Neural progenitor cell (in vitro differentiated cells): ENCODE measurements around the gene ZG16. TPM values are rescaled to one million over a fixed set of nuclear protein-coding genes. Genes with fewer than 3 reads are reported as not detected.
"Not testable (repeated sequence)": the region's sequence is repeated elsewhere in the genome, so short reads cannot be mapped to it uniquely, and the experiment has no call there.

ENCODE experiments used
- DNase-seq: peaks from one replicate; pipeline ENCODE4 v3.0.0-alpha.2; 2016; ENCODE audit warnings: low spot score
- H2AFZ ChIP-seq: fragments of 200-600 bp; sonication (generic); replicated peaks from 2 replicates; pipeline ENCODE4 v1.6.1; 2016; ENCODE audit warnings: antibody characterized with exemption
- H3F3A ChIP-seq: fragments of 200-600 bp; sonication (generic); 2 replicates; pipeline ENCODE4 v1.6.1; 2016; ENCODE audit warnings: antibody characterized with exemption, low read depth
- H3K27ac ChIP-seq: fragments of 200-600 bp; sonication (generic); 2 replicates; pipeline ENCODE4 v1.5.1; 2016; ENCODE audit warnings: mild to moderate bottlenecking
- H3K27me3 ChIP-seq: fragments of 200-600 bp; sonication (generic); 2 replicates; pipeline ENCODE4 v1.6.1; 2016; ENCODE audit warnings: mild to moderate bottlenecking, moderate library complexity
- H3K36me3 ChIP-seq: fragments of 200-600 bp; sonication (generic); 2 replicates; pipeline ENCODE4 v1.5.1; 2016
- H3K4me1 ChIP-seq: fragments of 200-600 bp; sonication (generic); 2 replicates; pipeline ENCODE4 v1.6.1; 2016; ENCODE audit warnings: mixed run types
- H3K4me2 ChIP-seq: fragments of 200-600 bp; sonication (generic); 2 replicates; pipeline ENCODE4 v1.6.1; 2016
- H3K4me3 ChIP-seq: fragments of 200-600 bp; sonication (generic); 2 replicates; pipeline ENCODE4 v1.5.1; 2016
- H3K79me2 ChIP-seq: fragments of 200-600 bp; sonication (generic); 2 replicates; pipeline ENCODE4 v1.6.1; 2016; ENCODE audit warnings: low read depth
- H3K9ac ChIP-seq: fragments of 200-600 bp; sonication (generic); 2 replicates; pipeline ENCODE4 v1.6.1; 2016
- H3K9me3 ChIP-seq: fragments of 200-600 bp; sonication (generic); 2 replicates; pipeline ENCODE4 v1.5.1; 2016; ENCODE audit warnings: low read depth
- H4K20me1 ChIP-seq: fragments of 200-600 bp; sonication (generic); 2 replicates; pipeline ENCODE4 v1.6.1; 2016; ENCODE audit warnings: low read depth
- H3K27ac Mint-ChIP-seq: 3 replicates; pipeline ENCODE4 v1.8.0; 2021; ENCODE audit warnings: mixed read lengths
- H3K27me3 Mint-ChIP-seq: 2 replicates; pipeline ENCODE4 v1.8.0; 2022; ENCODE audit warnings: low read depth, mild to moderate bottlenecking, inconsistent platforms, moderate library complexity, mixed read lengths; ENCODE audit not compliant: insufficient read depth
- H3K36me3 Mint-ChIP-seq: 3 replicates; pipeline ENCODE4 v1.8.0; 2021; ENCODE audit warnings: mixed read lengths
- H3K4me1 Mint-ChIP-seq: 3 replicates; pipeline ENCODE4 v1.8.0; 2021; ENCODE audit warnings: mixed read lengths
- H3K4me3 Mint-ChIP-seq: 3 replicates; pipeline ENCODE4 v1.8.0; 2021; ENCODE audit warnings: mild to moderate bottlenecking, moderate library complexity, mixed read lengths
- H3K9me3 Mint-ChIP-seq: 3 replicates; pipeline ENCODE4 v1.8.0; 2020; ENCODE audit warnings: mixed read lengths
- EZH2 ChIP-seq: fragments of 200-600 bp; sonication (generic); IDR thresholded peaks from 2 replicates; pipeline ENCODE4 v1.6.1; 2017; ENCODE audit warnings: antibody characterized with exemption, mild to moderate bottlenecking, moderate library complexity
- EZH2phosphoT487 ChIP-seq: fragments of 200-600 bp; sonication (generic); IDR thresholded peaks from 2 replicates; pipeline ENCODE4 v1.6.1; 2017; ENCODE audit warnings: antibody characterized with exemption
- total RNA-seq: library from RNA; depleted of rRNA; stranded (reverse); fragments of >200 nt; gene quantifications from 2 replicates; pipeline ENCODE4 v1.2.3, GENCODE V29; 2015; ENCODE audit warnings: low replicate concordance
- TF ChIP-seq, protein P1 (sequence below): fragments of 200-600 bp; sonication (generic); IDR thresholded peaks from 2 replicates; pipeline ENCODE4 v1.5.1; 2017; ENCODE audit warnings: antibody characterized with exemption, mild to moderate bottlenecking

Gene ZG16, protein sequence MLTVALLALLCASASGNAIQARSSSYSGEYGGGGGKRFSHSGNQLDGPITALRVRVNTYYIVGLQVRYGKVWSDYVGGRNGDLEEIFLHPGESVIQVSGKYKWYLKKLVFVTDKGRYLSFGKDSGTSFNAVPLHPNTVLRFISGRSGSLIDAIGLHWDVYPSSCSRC
- total RNA-seq, result not detected in 2 replicates

DNA sequence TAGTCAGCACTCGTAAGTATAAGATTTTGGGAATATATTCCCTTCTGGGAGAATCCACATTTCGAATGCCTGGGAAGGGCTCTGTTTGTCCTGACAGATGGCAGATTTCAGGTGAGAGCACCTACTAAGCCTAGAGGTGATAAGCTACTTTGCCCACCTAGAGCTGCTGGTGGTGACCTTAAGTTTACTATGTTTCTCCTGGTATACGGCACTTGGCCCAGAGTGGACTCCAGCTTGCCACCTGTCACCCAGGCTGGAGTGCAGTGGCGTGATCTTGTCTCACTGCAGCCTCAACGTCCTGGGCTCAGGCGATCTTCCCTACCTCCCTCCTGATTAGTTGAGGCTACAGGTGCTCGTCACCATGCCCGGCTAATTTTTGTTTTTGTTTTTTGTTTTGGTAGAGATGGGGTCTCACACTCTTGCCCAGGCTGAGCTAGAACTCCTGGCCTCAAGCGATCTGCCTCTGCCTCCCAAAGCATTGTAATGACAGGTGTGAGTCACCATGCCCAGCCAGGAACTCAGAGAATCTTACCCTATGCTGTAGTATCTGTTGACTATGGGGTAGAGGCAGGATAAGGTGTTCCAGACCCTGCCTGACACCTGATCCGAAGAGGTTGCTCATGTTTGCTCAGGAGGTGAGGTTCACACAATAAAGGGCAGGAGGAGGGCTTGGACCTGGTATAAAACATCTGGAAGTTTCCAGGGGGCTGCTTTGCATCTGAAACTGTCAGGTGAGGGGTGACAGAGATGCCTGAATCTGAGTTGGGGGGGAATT lies at the start of gene ZG16:
TSS of gene ZG16 (plus strand) at position 681 of the 775 bp plus-strand sequence. CDS start 1,011 bp downstream, outside the sequence.
- Histone ChIP-seq H3K27me3 (peaks cover 8% of the 10 kb centered on the region), H3K4me3 (no peak within 1 kb of the TSS), H4K20me1 (no peaks in the 10 kb centered on the region), H3K36me3 (no peaks in the 10 kb centered on the region), H3K79me2 (no peaks in the 10 kb centered on the region), H2AFZ (no peak within 1 kb of the TSS), H3K9me3 (no peaks in the 10 kb centered on the region), H3K9ac (no peak within 1 kb of the TSS), H3K27ac (no peak within 1 kb of the TSS), H3F3A (no peaks in the 10 kb centered on the region), H3K4me1 (no peaks in the 10 kb centered on the region), H3K4me2 (no peak within 1 kb of the TSS)
- peaks cover 10% of the 10 kb centered on the region for H3K4me1 Mint-ChIP-seq
- H3K4me3 Mint-ChIP-seq, result no peak within 1 kb of the TSS
- H3K27me3 Mint-ChIP-seq, result peaks cover 14% of the 10 kb centered on the region
- DNase-seq, result no peak
- no peak within 1 kb of the TSS for H3K27ac Mint-ChIP-seq
- H3K36me3 Mint-ChIP-seq, result no peaks in the 10 kb centered on the region
- no peaks in the 10 kb centered on the region for H3K9me3 Mint-ChIP-seq
- TF ChIP-seq, protein P1, sequence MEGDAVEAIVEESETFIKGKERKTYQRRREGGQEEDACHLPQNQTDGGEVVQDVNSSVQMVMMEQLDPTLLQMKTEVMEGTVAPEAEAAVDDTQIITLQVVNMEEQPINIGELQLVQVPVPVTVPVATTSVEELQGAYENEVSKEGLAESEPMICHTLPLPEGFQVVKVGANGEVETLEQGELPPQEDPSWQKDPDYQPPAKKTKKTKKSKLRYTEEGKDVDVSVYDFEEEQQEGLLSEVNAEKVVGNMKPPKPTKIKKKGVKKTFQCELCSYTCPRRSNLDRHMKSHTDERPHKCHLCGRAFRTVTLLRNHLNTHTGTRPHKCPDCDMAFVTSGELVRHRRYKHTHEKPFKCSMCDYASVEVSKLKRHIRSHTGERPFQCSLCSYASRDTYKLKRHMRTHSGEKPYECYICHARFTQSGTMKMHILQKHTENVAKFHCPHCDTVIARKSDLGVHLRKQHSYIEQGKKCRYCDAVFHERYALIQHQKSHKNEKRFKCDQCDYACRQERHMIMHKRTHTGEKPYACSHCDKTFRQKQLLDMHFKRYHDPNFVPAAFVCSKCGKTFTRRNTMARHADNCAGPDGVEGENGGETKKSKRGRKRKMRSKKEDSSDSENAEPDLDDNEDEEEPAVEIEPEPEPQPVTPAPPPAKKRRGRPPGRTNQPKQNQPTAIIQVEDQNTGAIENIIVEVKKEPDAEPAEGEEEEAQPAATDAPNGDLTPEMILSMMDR, result no peak
- TF ChIP-seq EZH2 (no peak), EZH2phosphoT487 (no peak)

DNA sequence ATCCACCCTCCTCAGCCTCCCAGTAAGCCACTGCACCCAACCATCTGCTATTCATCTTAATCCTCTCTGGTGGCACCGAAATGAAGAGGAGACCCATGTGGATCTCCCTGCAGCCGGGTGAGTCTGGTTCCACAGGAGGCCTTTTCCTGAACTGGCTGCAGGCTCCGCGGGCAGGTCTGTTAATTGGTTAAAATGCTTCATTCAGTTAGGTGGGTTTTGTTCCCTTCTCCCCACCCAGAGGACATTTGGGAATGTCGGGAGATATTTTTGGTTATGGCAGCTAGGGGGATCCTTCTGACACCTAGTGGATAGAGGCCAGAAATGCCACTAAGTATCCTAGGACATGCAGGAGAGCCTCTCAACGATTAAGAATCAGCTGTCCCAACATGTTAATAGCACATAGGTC lies 48.9 kb upstream of the ZG16 start:
- H3K9ac ChIP-seq, result no peak overlapping the region
- no peak overlapping the region for H3K4me3 Mint-ChIP-seq
- H3K79me2 ChIP-seq, result peaks cover 21% of the 10 kb centered on the region
- peak; percentile 71 for DNase-seq
- no peaks in the 10 kb centered on the region for H3K4me1 ChIP-seq
- H3F3A ChIP-seq, result peaks cover 11% of the 10 kb centered on the region
- H3K36me3 ChIP-seq, result no peaks in the 10 kb centered on the region
- no peak overlapping the region for H3K4me3 ChIP-seq
- no peaks in the 10 kb centered on the region for H3K36me3 Mint-ChIP-seq
- H3K9me3 Mint-ChIP-seq, result no peaks in the 10 kb centered on the region
- H3K27me3 Mint-ChIP-seq, result peaks cover 15% of the 10 kb centered on the region
- no peaks in the 10 kb centered on the region for H3K27me3 ChIP-seq
- H3K27ac ChIP-seq, result no peak overlapping the region
- H3K4me2 ChIP-seq, result no peak overlapping the region
- H4K20me1 ChIP-seq, result no peaks in the 10 kb centered on the region
- H3K9me3 ChIP-seq, result no peaks in the 10 kb centered on the region
- peak overlapping the region; percentile 46 for H3K27ac Mint-ChIP-seq
- peaks cover 4% of the 10 kb centered on the region for H3K4me1 Mint-ChIP-seq
- TF ChIP-seq EZH2 (no peak), EZH2phosphoT487 (no peak)
- TF ChIP-seq, protein P1, result peak; percentile 70
- H2AFZ ChIP-seq, result peak overlapping the region; percentile 91

DNA sequence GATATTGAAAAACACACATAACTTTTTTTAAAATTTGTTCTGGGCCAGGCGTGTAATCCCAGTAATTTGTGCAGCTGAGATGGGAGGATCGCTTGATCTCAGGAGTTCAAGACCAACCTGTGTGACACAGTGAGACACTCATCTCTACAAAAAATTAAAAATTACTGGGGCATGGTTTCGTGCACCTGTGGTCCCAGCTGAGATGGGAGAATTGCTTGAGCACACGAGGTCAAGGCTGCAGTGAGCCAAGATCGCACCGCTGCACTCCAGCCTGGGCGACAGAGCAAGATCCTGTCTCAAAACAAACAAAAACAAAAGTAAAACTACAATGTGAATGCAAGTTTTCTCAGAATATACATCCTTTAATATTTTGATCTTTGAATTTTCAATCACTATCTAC lies 47.4 kb upstream of the ZG16 start:
- Mint-ChIP-seq H3K9me3 (no peaks in the 10 kb centered on the region), H3K4me1 (peaks cover 4% of the 10 kb centered on the region), H3K4me3 (no peak overlapping the region), H3K27ac (no peak overlapping the region), H3K36me3 (no peaks in the 10 kb centered on the region), H3K27me3 (peaks cover 17% of the 10 kb centered on the region)
- Histone ChIP-seq H3K27ac (no peak overlapping the region), H3K9ac (no peak overlapping the region), H3K4me3 (no peak overlapping the region), H4K20me1 (no peaks in the 10 kb centered on the region), H3K4me1 (no peaks in the 10 kb centered on the region), H2AFZ (no peak overlapping the region), H3K27me3 (no peaks in the 10 kb centered on the region), H3K9me3 (no peaks in the 10 kb centered on the region), H3K36me3 (no peaks in the 10 kb centered on the region), H3F3A (no peaks in the 10 kb centered on the region), H3K79me2 (peaks cover 8% of the 10 kb centered on the region), H3K4me2 (no peak overlapping the region)
- TF ChIP-seq, protein P1, result no peak
- TF ChIP-seq EZH2, result no peak
- no peak for TF ChIP-seq EZH2phosphoT487
- DNase-seq, result no peak

DNA sequence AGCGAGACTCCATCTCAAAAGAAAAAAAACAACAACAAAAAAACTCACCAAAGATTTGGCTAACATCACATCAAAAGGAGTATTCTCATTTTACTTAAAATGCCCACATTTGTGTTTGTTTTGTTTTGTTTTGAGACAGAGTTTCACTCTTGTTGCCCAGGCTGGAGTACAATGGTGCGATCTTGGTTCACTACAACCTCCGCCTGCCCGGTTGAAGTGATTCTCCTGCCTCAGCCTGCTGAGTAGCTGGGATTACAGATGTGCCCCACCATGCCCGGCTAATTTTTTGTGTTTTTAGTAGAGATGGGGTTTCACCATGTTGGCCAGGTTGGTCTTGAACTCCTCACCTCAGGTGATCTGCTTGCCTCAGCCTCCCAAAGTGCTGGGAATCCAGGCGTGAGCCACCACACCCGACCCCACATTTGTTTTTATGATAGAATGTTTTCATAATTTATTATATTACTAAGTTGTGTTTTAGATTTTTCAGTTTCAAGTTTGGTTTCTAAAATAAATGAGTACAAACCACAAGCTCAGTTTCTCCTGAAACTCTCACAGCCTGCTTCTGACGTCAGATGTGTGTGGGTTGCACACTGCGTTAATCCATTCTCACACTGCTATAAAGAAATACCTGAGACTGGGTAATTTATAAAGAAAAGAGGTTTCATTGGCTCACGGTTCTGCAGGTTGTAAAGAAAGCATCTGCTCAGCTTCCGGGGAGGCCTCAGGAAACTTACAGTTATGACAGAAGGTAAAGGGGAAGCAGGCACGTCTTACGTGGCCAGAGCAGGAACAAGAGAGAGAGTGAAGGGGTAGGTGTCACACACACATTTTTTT lies 46.1 kb upstream of the ZG16 start:
- DNase-seq, H2AFZ ChIP-seq, H3F3A ChIP-seq, H3K4me3 ChIP-seq, H3K9me3 Mint-ChIP-seq, H3K36me3 ChIP-seq, H3K27me3 ChIP-seq, H3K36me3 Mint-ChIP-seq, H3K4me1 ChIP-seq, H3K4me2 ChIP-seq, H3K4me3 Mint-ChIP-seq, H3K27ac ChIP-seq, H3K9me3 ChIP-seq, H4K20me1 ChIP-seq, H3K9ac ChIP-seq, H3K79me2 ChIP-seq, H3K4me1 Mint-ChIP-seq: not testable (repeated sequence)
- H3K27me3 Mint-ChIP-seq, result peaks cover 19% of the 10 kb centered on the region
- peak overlapping the region; percentile 21 for H3K27ac Mint-ChIP-seq
